HG03460 (cell line): ENCODE measurements around the gene PINK1.
"Not testable (repeated sequence)": the region's sequence is repeated elsewhere in the genome, so short reads cannot be mapped to it uniquely, and the experiment has no call there.

Source experiments
- ATAC-seq: cut with Tn5 transposase; IDR thresholded peaks from one replicate; pipeline ENCODE4 v1.9.1; 2021; ENCODE audit not compliant: unreplicated experiment

Gene PINK1

GRCh38 chr1:20633190-20634064 is at the start of gene PINK1:
Gene PINK1, plus strand, starts transcription at chr1:20633458. Its CDS starts 91 bp downstream, at chr1:20633549.
- ATAC-seq, result peak; percentile 60

- ATAC-seq, result no peak
Observed at GRCh38 chr1:20584890-20585289, 48.4 kb upstream of the PINK1 start.

- ATAC-seq, result no peak
Observed at GRCh38 chr1:20586953-20587660, 46.2 kb upstream of the PINK1 start.

- no peak for ATAC-seq
Observed at GRCh38 chr1:20587661-20588053, 45.6 kb upstream of the PINK1 start.

- no peak for ATAC-seq
Observed at GRCh38 chr1:20588634-20589225, 44.5 kb upstream of the PINK1 start, which contains the start of gene CDA. Gene CDA, plus strand, starts transcription at chr1:20589097. Its CDS starts 33 bp downstream, at chr1:20589130.

GRCh38 chr1:20589331-20590278 is 43.7 kb upstream of the PINK1 start:
- ATAC-seq, result no peak

- ATAC-seq, result no peak
Observed at GRCh38 chr1:20590306-20590777, 42.9 kb upstream of the PINK1 start.

- ATAC-seq, result no peak
Observed at GRCh38 chr1:20593756-20594155, 39.5 kb upstream of the PINK1 start.

GRCh38 chr1:20594746-20595145 is 38.5 kb upstream of the PINK1 start:
- ATAC-seq, result no peak

- ATAC-seq, result no peak
Observed at GRCh38 chr1:20596106-20596505, 37.2 kb upstream of the PINK1 start.

GRCh38 chr1:20597650-20598049 is 35.6 kb upstream of the PINK1 start:
- no peak for ATAC-seq

- no peak for ATAC-seq
Observed at GRCh38 chr1:20600156-20600555, 33.1 kb upstream of the PINK1 start.

- ATAC-seq, result no peak
Observed at GRCh38 chr1:20601129-20601825, 32.0 kb upstream of the PINK1 start.

GRCh38 chr1:20602851-20603450 is 30.3 kb upstream of the PINK1 start:
- no peak for ATAC-seq

GRCh38 chr1:20603504-20604464 is 29.5 kb upstream of the PINK1 start:
- ATAC-seq, result no peak

GRCh38 chr1:20604678-20605077 is 28.6 kb upstream of the PINK1 start:
- no peak for ATAC-seq

GRCh38 chr1:20606801-20607570 is 26.3 kb upstream of the PINK1 start:
- not testable (repeated sequence) for ATAC-seq

- ATAC-seq, result no peak
Observed at GRCh38 chr1:20609541-20609940, 23.7 kb upstream of the PINK1 start.
